Measurements from ENCODE around the gene SPDYE18.
"Not testable (repeated sequence)": the region's sequence is repeated elsewhere in the genome, so short reads cannot be mapped to it uniquely, and the experiment has no call there.

- TF ChIP-seq, protein P1, sequence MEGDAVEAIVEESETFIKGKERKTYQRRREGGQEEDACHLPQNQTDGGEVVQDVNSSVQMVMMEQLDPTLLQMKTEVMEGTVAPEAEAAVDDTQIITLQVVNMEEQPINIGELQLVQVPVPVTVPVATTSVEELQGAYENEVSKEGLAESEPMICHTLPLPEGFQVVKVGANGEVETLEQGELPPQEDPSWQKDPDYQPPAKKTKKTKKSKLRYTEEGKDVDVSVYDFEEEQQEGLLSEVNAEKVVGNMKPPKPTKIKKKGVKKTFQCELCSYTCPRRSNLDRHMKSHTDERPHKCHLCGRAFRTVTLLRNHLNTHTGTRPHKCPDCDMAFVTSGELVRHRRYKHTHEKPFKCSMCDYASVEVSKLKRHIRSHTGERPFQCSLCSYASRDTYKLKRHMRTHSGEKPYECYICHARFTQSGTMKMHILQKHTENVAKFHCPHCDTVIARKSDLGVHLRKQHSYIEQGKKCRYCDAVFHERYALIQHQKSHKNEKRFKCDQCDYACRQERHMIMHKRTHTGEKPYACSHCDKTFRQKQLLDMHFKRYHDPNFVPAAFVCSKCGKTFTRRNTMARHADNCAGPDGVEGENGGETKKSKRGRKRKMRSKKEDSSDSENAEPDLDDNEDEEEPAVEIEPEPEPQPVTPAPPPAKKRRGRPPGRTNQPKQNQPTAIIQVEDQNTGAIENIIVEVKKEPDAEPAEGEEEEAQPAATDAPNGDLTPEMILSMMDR (IDR thresholded peaks at IDR 0.05): not testable (repeated sequence)
- not testable (repeated sequence) for TF ChIP-seq POLR2AphosphoS5, POLR2A (IDR thresholded peaks at IDR 0.05)
Measured at GRCh38 chr7:77102671-77103070, 40.3 kb upstream of the SPDYE18 start.

Data from breast epithelium (tissue), 3 donors.